C4-2B (cell line): ENCODE data around the gene DPPA4.

Source experiments
- ZFX ChIP-seq: fragments of 450-650 bp; IDR thresholded peaks from 2 replicates; pipeline ENCODE4 v1.6.1; 2017
- TF ChIP-seq, protein P1 (sequence below): fragments of 450-650 bp; conservative IDR thresholded peaks from 2 replicates; pipeline ENCODE4 v1.5.1; 2017; ENCODE audit warnings: mild to moderate bottlenecking

DNA sequence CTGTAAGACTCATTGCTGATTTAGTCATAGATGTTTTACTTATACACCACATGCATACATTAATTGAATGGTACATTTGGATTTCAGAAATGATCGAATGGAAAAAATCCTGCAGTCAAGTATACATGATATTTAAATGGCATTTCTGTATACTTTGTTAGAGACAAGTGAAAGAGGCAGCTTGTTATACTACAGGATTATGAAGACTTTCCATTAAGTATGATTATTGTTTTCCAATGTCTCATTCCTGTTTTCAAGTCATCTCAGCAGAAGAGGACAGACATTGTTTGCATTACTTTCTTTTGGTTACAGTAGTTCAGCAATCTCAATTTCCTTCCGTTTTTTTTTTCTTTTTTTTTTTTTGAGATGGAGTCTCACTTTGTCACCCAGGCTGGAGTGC, 36.6 kb upstream of the DPPA4 start:
- TF ChIP-seq, protein P1, sequence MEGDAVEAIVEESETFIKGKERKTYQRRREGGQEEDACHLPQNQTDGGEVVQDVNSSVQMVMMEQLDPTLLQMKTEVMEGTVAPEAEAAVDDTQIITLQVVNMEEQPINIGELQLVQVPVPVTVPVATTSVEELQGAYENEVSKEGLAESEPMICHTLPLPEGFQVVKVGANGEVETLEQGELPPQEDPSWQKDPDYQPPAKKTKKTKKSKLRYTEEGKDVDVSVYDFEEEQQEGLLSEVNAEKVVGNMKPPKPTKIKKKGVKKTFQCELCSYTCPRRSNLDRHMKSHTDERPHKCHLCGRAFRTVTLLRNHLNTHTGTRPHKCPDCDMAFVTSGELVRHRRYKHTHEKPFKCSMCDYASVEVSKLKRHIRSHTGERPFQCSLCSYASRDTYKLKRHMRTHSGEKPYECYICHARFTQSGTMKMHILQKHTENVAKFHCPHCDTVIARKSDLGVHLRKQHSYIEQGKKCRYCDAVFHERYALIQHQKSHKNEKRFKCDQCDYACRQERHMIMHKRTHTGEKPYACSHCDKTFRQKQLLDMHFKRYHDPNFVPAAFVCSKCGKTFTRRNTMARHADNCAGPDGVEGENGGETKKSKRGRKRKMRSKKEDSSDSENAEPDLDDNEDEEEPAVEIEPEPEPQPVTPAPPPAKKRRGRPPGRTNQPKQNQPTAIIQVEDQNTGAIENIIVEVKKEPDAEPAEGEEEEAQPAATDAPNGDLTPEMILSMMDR: no peak
- no peak for TF ChIP-seq ZFX
